H1 (cell line): ENCODE measurements around the gene PBXIP1. TPM values are rescaled to one million over a fixed set of nuclear protein-coding genes. Genes with fewer than 3 reads are reported as not detected.

ENCODE experiments used
- CTCF ChIA-PET: fragments of 300-600 bp; sonication (Branson Sonifier 250); formaldehyde crosslinking; loops from one replicate; lab custom pipeline; 2021; ENCODE audit not compliant: partially characterized antibody; lab: Charles Lee
- POLR2A ChIA-PET: fragments of 300-600 bp; sonication (Branson Sonifier 250); formaldehyde crosslinking; loops from one replicate; lab custom pipeline; 2021; ENCODE audit warnings: inconsistent platforms; ENCODE audit not compliant: partially characterized antibody; lab: Charles Lee
- DNase-seq, 2 experiments: peaks; one replicate each; pipeline versions ENCODE4 v3.0.0 to v3.0.0-alpha.2; 2010 to 2022; ENCODE audit warnings: low spot score in 2 of 2, low read depth in 1 of 2, mixed read lengths in 1 of 2
- FAIRE-seq: peaks from 2 replicates; lab custom pipeline; 2011; peaks lifted over from hg19 to GRCh38; lab: Jason Lieb, UNC
- H2AFZ ChIP-seq: 2 replicates; pipeline ENCODE4 v1.8.1; 2012; ENCODE audit warnings: low read length, inconsistent platforms
- H2AK5ac ChIP-seq: 2 replicates; pipeline ENCODE4 v1.6.1; 2013; ENCODE audit warnings: low read depth, low read length
- H2BK120ac ChIP-seq: replicated peaks from 2 replicates; pipeline ENCODE3; 2013; ENCODE audit warnings: low read depth, low read length, inconsistent platforms
- H2BK12ac ChIP-seq: 2 replicates; pipeline ENCODE4 v1.6.1; 2013; ENCODE audit warnings: low read depth, low read length
- H2BK15ac ChIP-seq: 2 replicates; pipeline ENCODE4 v1.6.1; 2013; ENCODE audit warnings: low read length
- H2BK20ac ChIP-seq: 2 replicates; pipeline ENCODE4 v1.6.1; 2013; ENCODE audit warnings: low read length
- H2BK5ac ChIP-seq: 2 replicates; pipeline ENCODE4 v1.6.1; 2013; ENCODE audit warnings: low read depth, low read length
- H3K14ac ChIP-seq: 2 replicates; pipeline ENCODE4 v1.6.1; 2013; ENCODE audit warnings: inconsistent platforms; ENCODE audit not compliant: insufficient read length
- H3K18ac ChIP-seq: 2 replicates; pipeline ENCODE4 v1.6.1; 2013; ENCODE audit warnings: low read length; ENCODE audit errors: extremely low read depth
- H3K23ac ChIP-seq: 2 replicates; pipeline ENCODE4 v1.6.1; 2013; ENCODE audit warnings: inconsistent platforms; ENCODE audit not compliant: insufficient read length
- H3K23me2 ChIP-seq: 2 replicates; pipeline ENCODE4 v1.6.1; 2013; ENCODE audit warnings: low read depth, low read length
- H3K27ac ChIP-seq: 2 replicates; pipeline ENCODE4 v1.6.1; 2011; ENCODE audit warnings: low read depth, low read length, inconsistent platforms
- H3K27me3 ChIP-seq, 4 experiments: replicated peaks in 1 of 4; 1 replicate in 1 of 4; 2 replicates in 3 of 4; pipeline versions ENCODE4 v1.6.1 to v1.8.1; 2011 to 2013; ENCODE audit warnings: low read length in 3 of 4, mild to moderate bottlenecking in 3 of 4, inconsistent platforms in 2 of 4, mixed read lengths in 2 of 4, moderate library complexity in 1 of 4; ENCODE audit not compliant: control insufficient read depth in 3 of 4, insufficient read depth in 3 of 4; ENCODE audit errors: extremely low read depth in 1 of 4
- H3K36me3 ChIP-seq, 4 experiments: 2 replicates each; pipeline versions ENCODE4 v1.6.1 to v1.8.1; 2011 to 2013; ENCODE audit warnings: mild to moderate bottlenecking in 4 of 4, low read length in 3 of 4, moderate library complexity in 2 of 4, control low read depth in 1 of 4, inconsistent platforms in 1 of 4; ENCODE audit not compliant: insufficient read depth in 4 of 4, control insufficient read depth in 2 of 4
- H3K4ac ChIP-seq: replicated peaks from 2 replicates; pipeline ENCODE3; 2013; ENCODE audit warnings: low read length, low read depth, mixed read lengths, inconsistent platforms; ENCODE audit not compliant: insufficient read length
- H3K4me1 ChIP-seq, 4 experiments: replicated peaks in 1 of 4; 1 replicate in 1 of 4; 2 replicates in 3 of 4; pipeline versions ENCODE4 v1.6.1 to v1.8.1; 2011 to 2013; ENCODE audit warnings: low read length in 3 of 4, inconsistent platforms in 2 of 4, mixed read lengths in 1 of 4; ENCODE audit not compliant: insufficient read depth in 4 of 4, control insufficient read depth in 3 of 4
- H3K4me2 ChIP-seq, 2 experiments: 2 replicates each; pipeline versions ENCODE4 v1.6.1 to v1.8.1; 2011 to 2013; ENCODE audit warnings: low read depth in 2 of 2, low read length in 2 of 2, control low read depth in 1 of 2, inconsistent platforms in 1 of 2, mild to moderate bottlenecking in 1 of 2; ENCODE audit not compliant: insufficient read depth in 1 of 2
- H3K4me3 ChIP-seq, 4 experiments: fragments of 200-600, 300-600 bp in 1 of 4; sonication (generic), shearing (Covaris generic), sonication (Bioruptor Twin) in 1 of 4; 2 replicates each; pipeline versions ENCODE4 v1.5.1 to v1.8.1; 2011 to 2016; ENCODE audit warnings: low read length in 4 of 4, low read depth in 3 of 4, control low read depth in 2 of 4, inconsistent platforms in 2 of 4, mild to moderate bottlenecking in 2 of 4, mixed read lengths in 1 of 4, moderate library complexity in 1 of 4; ENCODE audit not compliant: insufficient read depth in 2 of 4; ENCODE audit errors: extremely low read depth in 1 of 4
- H3K56ac ChIP-seq: replicated peaks from 2 replicates; pipeline ENCODE3; 2013; ENCODE audit warnings: low read depth, mild to moderate bottlenecking, mixed read lengths, low read length, inconsistent platforms; ENCODE audit not compliant: insufficient read length
- H3K79me1 ChIP-seq: 2 replicates; pipeline ENCODE4 v1.6.1; 2013; ENCODE audit warnings: low read depth, low read length, control low read depth
- H3K79me2 ChIP-seq, 2 experiments: 2 replicates each; pipeline versions ENCODE4 v1.6.1 to v1.8.1; 2012 to 2013; ENCODE audit warnings: low read length in 2 of 2, mild to moderate bottlenecking in 2 of 2, inconsistent platforms in 1 of 2; ENCODE audit not compliant: insufficient read depth in 2 of 2, control insufficient read depth in 1 of 2
- H3K9ac ChIP-seq, 4 experiments: replicated peaks in 1 of 4; 1 replicate in 1 of 4; 2 replicates in 3 of 4; pipeline versions ENCODE4 v1.6.1 to v1.8.1; 2011 to 2013; ENCODE audit warnings: low read depth in 3 of 4, low read length in 3 of 4, control low read depth in 2 of 4, mild to moderate bottlenecking in 2 of 4, moderate library complexity in 2 of 4, inconsistent platforms in 1 of 4; ENCODE audit errors: extremely low read depth in 1 of 4
- H3K9me3 ChIP-seq, 2 experiments: 2 replicates each; pipeline versions ENCODE4 v1.6.1 to v1.8.1; 2012 to 2013; ENCODE audit warnings: mild to moderate bottlenecking in 2 of 2, moderate library complexity in 2 of 2, control low read depth in 1 of 2, inconsistent platforms in 1 of 2, low read depth in 1 of 2, low read length in 1 of 2, mixed read lengths in 1 of 2; ENCODE audit not compliant: insufficient read depth in 2 of 2
- H4K20me1 ChIP-seq, 2 experiments: replicated peaks in 1 of 2; 2 replicates each; pipeline versions ENCODE3 to v1.8.1; 2011 to 2013; ENCODE audit warnings: inconsistent platforms in 2 of 2, low read length in 2 of 2, mild to moderate bottlenecking in 1 of 2; ENCODE audit not compliant: insufficient read depth in 2 of 2, control insufficient read depth in 1 of 2
- H4K5ac ChIP-seq: 2 replicates; pipeline ENCODE4 v1.6.1; 2013; ENCODE audit warnings: low read length, low read depth, mixed read lengths, inconsistent platforms; ENCODE audit not compliant: insufficient read length
- H4K8ac ChIP-seq: 2 replicates; pipeline ENCODE4 v1.8.0; 2013; ENCODE audit warnings: mild to moderate bottlenecking, moderate library complexity, low read length, inconsistent platforms; ENCODE audit not compliant: insufficient read depth; ENCODE audit errors: extremely low read depth
- H4K91ac ChIP-seq: replicated peaks from 2 replicates; pipeline ENCODE3; 2013; ENCODE audit warnings: low read length, mixed read lengths, inconsistent platforms; ENCODE audit not compliant: insufficient read length
- BRCA1 ChIP-seq: IDR thresholded peaks from 2 replicates; pipeline ENCODE4 v1.6.1; 2012; ENCODE audit warnings: low read depth, low read length, improper control_type of control experiment
- CTBP2 ChIP-seq: IDR thresholded peaks from 2 replicates; pipeline ENCODE4 v1.7.0; 2011; ENCODE audit warnings: borderline replicate concordance, mild to moderate bottlenecking, moderate library complexity, mixed read lengths, low read length; ENCODE audit not compliant: insufficient read depth, insufficient read length
- EZH2 ChIP-seq: fragments of 200-600 bp; sonication (generic); IDR thresholded peaks from 2 replicates; pipeline ENCODE4 v1.7.1; 2012; ENCODE audit warnings: low read depth, mild to moderate bottlenecking, moderate library complexity, low read length, inconsistent platforms; ENCODE audit not compliant: severe bottlenecking
- HDAC2 ChIP-seq, 2 experiments: fragments of 300-600 bp in 1 of 2; sonication (generic) in 1 of 2; IDR thresholded peaks; 2 replicates each; pipeline ENCODE4 v1.6.1; 2011 to 2012; ENCODE audit warnings: low read depth in 2 of 2, low read length in 2 of 2, mild to moderate bottlenecking in 2 of 2, moderate library complexity in 2 of 2, borderline replicate concordance in 1 of 2, inconsistent platforms in 1 of 2
- HDAC6 ChIP-seq: IDR thresholded peaks from one replicate; pipeline ENCODE4 v1.7.1; 2012; ENCODE audit warnings: low read depth, mild to moderate bottlenecking, inconsistent platforms, low read length, moderate library complexity
- RBBP5 ChIP-seq: IDR thresholded peaks from 2 replicates; pipeline ENCODE4 v1.7.1; 2012; ENCODE audit warnings: low read depth, mild to moderate bottlenecking, inconsistent platforms, low read length, moderate library complexity, borderline replicate concordance
- TAF7 ChIP-seq: optimal IDR thresholded peaks from 2 replicates; pipeline ENCODE3; 2011; ENCODE audit warnings: low read depth, mild to moderate bottlenecking, inconsistent platforms, low read length, moderate library complexity, borderline replicate concordance
- TCF12 ChIP-seq: IDR thresholded peaks from 2 replicates; pipeline ENCODE4 v1.6.1; 2011; ENCODE audit warnings: low read depth, mild to moderate bottlenecking, low read length
- TEAD4 ChIP-seq: IDR thresholded peaks from 2 replicates; pipeline ENCODE4 v1.6.1; 2012; ENCODE audit warnings: low read depth, low read length, inconsistent platforms, mixed read lengths
- WGBS, 2 experiments: shearing (Covaris generic) in 1 of 2; methylation state at CpG; one replicate each; pipeline versions ENCODE4 v1.1.6 to v1.1.7; 2013 to 2015; ENCODE audit warnings: low lambda C conversion rate in 2 of 2, mixed read lengths in 2 of 2, inconsistent platforms in 1 of 2, low coverage in 1 of 2, missing lambda C conversion rate in 1 of 2; ENCODE audit not compliant: insufficient replicate concordance in 2 of 2, insufficient coverage in 1 of 2, insufficient read length in 1 of 2; ENCODE audit errors: extremely low coverage in 1 of 2, missing lambda C conversion rate in 1 of 2; 5-methylcytosine and 5-hydroxymethylcytosine counted together
- polyA plus RNA-seq, 7 experiments: library from polyadenylated mRNA; depleted of rRNA in 3 of 7; stranded (reverse) in 5 of 7; unstranded in 2 of 7; fragments of >200 nt in 5 of 7; fragments of 200-250 nt in 2 of 7; gene quantifications; 1 replicate in 5 of 7; 2 replicates in 1 of 7; 4 replicates in 1 of 7; pipeline versions ENCODE4 v1.2.1 to v1.2.3, GENCODE V29; 2011 to 2013; ENCODE audit warnings: missing spikeins in 2 of 7, mixed read lengths in 2 of 7
- total RNA-seq: library from RNA; stranded (reverse); fragmentation: NEBNext Ultra II Directional; extraction: Animal tissue kit (Norgen Biotek cat#: 25700); gene quantifications from 2 replicates; pipeline ENCODE4 v1.2.1, GENCODE V29; 2021
- TF ChIP-seq, protein P1 (sequence below): IDR thresholded peaks from 2 replicates; pipeline ENCODE4 v1.6.1; 2011; ENCODE audit warnings: low read length, improper control_type of control experiment

PBXIP1 gene
- total and polyA plus RNA-seq, 2 of the 8 experiments (the other 6 are each of a cell fraction or from before 2014, with no cell fraction given) = 12.0 to 19.8 TPM

DNA sequence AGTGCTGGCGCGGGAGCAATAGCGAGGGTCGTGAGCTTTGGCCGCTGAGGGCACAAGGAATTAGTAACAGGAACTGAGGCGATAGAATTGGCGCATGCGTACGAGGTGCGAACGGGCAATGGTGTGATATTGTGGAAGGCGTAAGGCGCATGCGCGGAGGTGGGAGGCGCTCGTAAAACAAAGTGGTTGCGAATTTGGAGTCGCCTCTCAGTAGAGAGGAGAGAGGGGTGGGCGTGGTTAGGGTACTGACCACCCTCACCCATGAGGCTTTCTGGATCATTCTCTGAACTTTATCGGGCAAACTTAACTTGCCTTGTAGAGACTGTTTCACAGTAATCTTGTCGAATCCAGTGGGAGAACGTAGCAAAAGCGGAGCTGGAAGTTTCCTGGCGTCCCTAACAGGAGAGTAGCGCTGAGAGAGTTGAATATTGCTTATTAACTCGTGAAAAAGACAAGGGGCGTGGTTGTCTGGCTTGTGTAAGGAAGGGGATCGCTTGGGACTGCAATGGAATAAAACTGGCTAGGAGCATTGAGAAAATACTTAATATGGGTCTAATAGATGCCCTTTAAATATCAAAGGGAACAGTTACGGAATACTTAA is 19.0 kb upstream of the PBXIP1 start:
- Histone ChIP-seq H3K36me3 (peaks cover 9 to 18% (median 15%) of the 10 kb centered on the region in 4 experiments), H2AK5ac (peak overlapping the region; percentile 56), H3K56ac (peak overlapping the region; percentile 43), H3K9ac (peak overlapping the region; percentile 70 to 98 (median 86)), H3K9me3 (no peaks in the 10 kb centered on the region), H4K5ac (peak overlapping the region; percentile 94), H3K23me2 (peaks cover 21% of the 10 kb centered on the region), H3K79me2 (peaks cover 22 to 52% of the 10 kb centered on the region in 2 experiments), H3K4ac (no peak overlapping the region), H3K4me3 (peak overlapping the region; percentile 87 to 99 (median 96)), H2BK5ac (peak overlapping the region; percentile 94), H2BK120ac (peak overlapping the region; percentile 25), H3K4me1 (peaks cover 3 to 13% (median 11%) of the 10 kb centered on the region in 4 experiments; a peak in 6 of 7 replicates), H2BK12ac (peak overlapping the region; percentile 93), H3K14ac (peak overlapping the region; percentile 84), H2BK15ac (peak overlapping the region; percentile 8; the same call in 1 of the 2 replicates), H3K23ac (no peak overlapping the region), H4K20me1 (peaks cover 2 to 8% of the 10 kb centered on the region in 2 experiments), H2AFZ (no peak overlapping the region), H3K18ac (peak overlapping the region; percentile 88), H4K8ac (peak overlapping the region; percentile 85; the same call in 1 of the 2 replicates), H3K79me1 (no peaks in the 10 kb centered on the region; the same call in 1 of the 2 replicates), H3K27ac (peak overlapping the region; percentile 85), H3K27me3 (no peaks in the 10 kb centered on the region), H2BK20ac (no peak overlapping the region; the same call in 1 of the 2 replicates), H4K91ac (peak overlapping the region; percentile 84), H3K4me2 (peak overlapping the region; percentile 78 to 94)
- DNase-seq (peak; percentile 91 to 94), FAIRE-seq (peak; percentile 36)
- POLR2A ChIA-PET = interaction anchor here (1.0 to 42.8 kb wide), 6 partner anchors 7 to 73 kb away, joined by 3 to 702 read pairs (median 142); partner anchors contain the start of genes FLAD1, LENEP, PBXIP1 and PYGO2
- WGBS, 2 experiments = 1% methylated on average over 30 of the region's 30 CpGs; no CpG with 5 or more reads in 1 of the 2 experiments
- CTCF ChIA-PET = interaction anchor here (1.0 to 20.6 kb wide), 3 partner anchors 21 to 95 kb away, joined by 3 to 334 read pairs (median 3); partner anchors contain the start of gene LENEP
- TF ChIP-seq TAF7 = peak; percentile 8
- TF ChIP-seq BRCA1 = no peak
- TF ChIP-seq RBBP5 = no peak
- TF ChIP-seq HDAC6 = no peak
- no peak for TF ChIP-seq CTBP2
- no peak for TF ChIP-seq TCF12
- TF ChIP-seq TEAD4 = no peak
- TF ChIP-seq, protein P1, sequence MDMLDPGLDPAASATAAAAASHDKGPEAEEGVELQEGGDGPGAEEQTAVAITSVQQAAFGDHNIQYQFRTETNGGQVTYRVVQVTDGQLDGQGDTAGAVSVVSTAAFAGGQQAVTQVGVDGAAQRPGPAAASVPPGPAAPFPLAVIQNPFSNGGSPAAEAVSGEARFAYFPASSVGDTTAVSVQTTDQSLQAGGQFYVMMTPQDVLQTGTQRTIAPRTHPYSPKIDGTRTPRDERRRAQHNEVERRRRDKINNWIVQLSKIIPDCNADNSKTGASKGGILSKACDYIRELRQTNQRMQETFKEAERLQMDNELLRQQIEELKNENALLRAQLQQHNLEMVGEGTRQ = no peak
- no peak for TF ChIP-seq EZH2
- peak in 1 of 2 experiments; percentile 62; a peak in 1 of 4 replicates for TF ChIP-seq HDAC2 (IDR thresholded peaks at IDR 0.05; ENCODE audit: borderline replicate concordance in 1 of 2, low read depth in 2 of 2, low read length in 2 of 2)
